Spleen (tissue), 11 donors: ENCODE data around the gene MRPS21. TPM values are rescaled to one million over a fixed set of nuclear protein-coding genes. Genes with fewer than 3 reads are reported as not detected.

Experiments
- DNase-seq: peaks from one replicate; pipeline ENCODE4 v3.0.0-alpha.2; 2020
- H3K27ac ChIP-seq, 8 donors: fragments of 200-600 bp; sonication (generic) in 7 of 8; 1 replicate in 4 of 8; 2 replicates in 4 of 8; pipeline versions ENCODE4 v1.5.0 to v1.8.0; 2016 to 2021; ENCODE audit warnings: inconsistent platforms in 4 of 8, mild to moderate bottlenecking in 4 of 8, moderate library complexity in 1 of 8
- H3K27me3 ChIP-seq, 7 donors: fragments of 200-600 bp; sonication (generic) in 6 of 7; replicated peaks in 1 of 7; 1 replicate in 4 of 7; 2 replicates in 3 of 7; pipeline versions ENCODE4 v1.5.0 to v1.8.0; 2016 to 2021; ENCODE audit warnings: inconsistent platforms in 3 of 7, mild to moderate bottlenecking in 1 of 7
- H3K36me3 ChIP-seq, 6 donors: fragments of 200-600 bp; sonication (generic) in 5 of 6; 1 replicate in 4 of 6; 2 replicates in 2 of 6; pipeline versions ENCODE4 v1.5.0 to v1.8.0; 2016 to 2021; ENCODE audit warnings: inconsistent platforms in 2 of 6
- H3K4me1 ChIP-seq, 6 donors: fragments of 200-600 bp; sonication (generic) in 5 of 6; 1 replicate in 3 of 6; 2 replicates in 3 of 6; pipeline versions ENCODE4 v1.5.0 to v1.8.0; 2016 to 2021; ENCODE audit warnings: inconsistent platforms in 3 of 6
- H3K4me3 ChIP-seq, 8 donors: fragments of 200-600 bp; sonication (generic) in 7 of 8; 1 replicate in 4 of 8; 2 replicates in 4 of 8; pipeline versions ENCODE4 v1.5.0 to v1.8.0; 2016 to 2021; ENCODE audit warnings: inconsistent platforms in 4 of 8, mild to moderate bottlenecking in 4 of 8, moderate library complexity in 2 of 8
- H3K9me3 ChIP-seq, 8 donors: fragments of 200-600 bp; sonication (generic) in 7 of 8; 1 replicate in 4 of 8; 2 replicates in 4 of 8; pipeline versions ENCODE4 v1.5.0 to v1.8.0; 2016 to 2021; ENCODE audit warnings: inconsistent platforms in 4 of 8
- CTCF ChIP-seq, 11 experiments: fragments of 200-600 bp in 7 of 11; fragments of 450-650 bp in 4 of 11; sonication (generic) in 4 of 11; IDR thresholded peaks in 8 of 11; conservative IDR thresholded peaks in 3 of 11; 1 replicate in 7 of 11; 2 replicates in 4 of 11; pipeline versions ENCODE4 v1.4.0 to v1.8.0; 2016 to 2021; ENCODE audit warnings: antibody characterized with exemption in 11 of 11, inconsistent platforms in 4 of 11, mild to moderate bottlenecking in 1 of 11
- POLR2A ChIP-seq, 3 donors: fragments of 450-650 bp; IDR thresholded peaks; one replicate each; pipeline ENCODE4 v1.5.1; 2017; ENCODE audit warnings: antibody characterized with exemption in 3 of 3, mild to moderate bottlenecking in 1 of 3
- POLR2AphosphoS5 ChIP-seq, 3 donors: sonication (generic); formaldehyde crosslinking; IDR thresholded peaks; one replicate each; pipeline ENCODE4 v1.5.1; 2017; ENCODE audit warnings: antibody characterized with exemption in 3 of 3
- WGBS, 5 donors: extraction: QIAGEN DNeasy Blood & Tissue Kit in 3 of 5; methylation state at CpG; one replicate each; pipeline versions ENCODE4 v1.1.5 to v1.1.7; 2013 to 2018; 5-methylcytosine and 5-hydroxymethylcytosine counted together
- intact Hi-C: fragments of 100-400 bp; cut with DNase I; formaldehyde crosslinking; loops from one replicate; pipeline ENCODE4 v1.15.0; 2023; ENCODE audit warnings: low total_unique reads
- polyA plus RNA-seq, 3 donors: library from polyadenylated mRNA; stranded (reverse); fragments of 200-250 nt; gene quantifications; one replicate each; pipeline ENCODE4 v1.2.1, GENCODE V29; 2013
- total RNA-seq, 7 donors: library from RNA; depleted of rRNA in 3 of 7; stranded (reverse); fragments of >200 nt in 3 of 7; fragmentation: NEBNext Ultra II Directional in 4 of 7; extraction: Animal tissue kit (Norgen Biotek cat#: 25700) in 4 of 7; gene quantifications; one replicate each; pipeline versions ENCODE4 v1.1.0 to v1.2.1, GENCODE V29; 2016 to 2021
- donor health status: healthy with polysubstance abuse.
- donor health status: DM: no; HTN: no; CAD: no; lungs with moderate emphysema.
- donor health status: DM: no; HTN: no; CAD: no.
- donor health status: Bipolar disorder and iron deficiency.
- donor health status: healthy.
- donor health status: DM: no; HTN: no; CAD: no.
- donor health status: DM: yes; HTN: yes; CAD: no.

MRPS21 gene
- total and polyA plus RNA-seq, 10 donors: 39.3 to 116 (median 47.3) TPM

- intact Hi-C loops: no loop called here
- TF ChIP-seq POLR2AphosphoS5 (IDR thresholded peaks at IDR 0.05) (peak in 2 of 3 donors; percentile 39 to 60), CTCF (IDR thresholded peaks at IDR 0.05 in 8 of 11, conservative IDR thresholded peaks at IDR 0.05 in 3 of 11) (no peak), POLR2A (IDR thresholded peaks at IDR 0.05) (no peak)
- H3K9me3 ChIP-seq: no peaks in the 10 kb centered on the region
- H3K36me3 ChIP-seq: peaks cover 0 to 17% (median 0%) of the 10 kb centered on the region in 6 donors
- H3K27ac ChIP-seq: peak within 1 kb of the TSS; percentile 41 to 77 (median 70)
- peak; percentile 93 for DNase-seq
- H3K27me3 ChIP-seq: peaks cover 0 to 12% (median 0%) of the 10 kb centered on the region in 7 donors
- H3K4me3 ChIP-seq: peak within 1 kb of the TSS; percentile 32 to 77 (median 54)
- 1 to 2% (median 2%) methylated on average over 46 of the region's 46 CpGs for WGBS, 5 donors
- H3K4me1 ChIP-seq: peaks cover 4 to 30% (median 24%) of the 10 kb centered on the region in 6 donors
These were observed 11.7 kb upstream of the MRPS21 start, which contains the start of gene CIART for GRCh38 chr1:150281758-150282557. Gene CIART, plus strand, starts transcription at chr1:150282554. Its CDS starts 714 bp downstream, at chr1:150283268.

DNA sequence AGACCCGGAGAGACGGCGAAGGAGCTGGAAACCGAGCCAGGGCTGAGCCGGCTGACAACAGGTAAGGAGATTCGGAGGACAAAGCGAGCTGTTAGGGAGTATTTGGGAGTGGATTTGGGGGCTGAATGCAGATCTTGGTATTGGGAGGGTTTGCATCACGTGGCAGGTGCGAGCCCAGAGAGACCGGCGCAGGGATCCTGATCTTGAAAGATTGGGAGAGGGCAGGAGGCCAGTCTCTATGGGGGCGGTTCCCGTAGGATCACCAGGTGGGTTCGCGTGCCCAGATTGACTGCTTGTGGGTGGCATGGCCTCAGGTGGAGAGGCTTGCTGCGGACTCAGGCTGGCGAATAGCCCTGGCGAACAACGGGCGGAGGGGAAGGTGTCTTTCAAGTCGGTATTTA is 11.1 kb upstream of the MRPS21 start:
- Histone ChIP-seq H3K27me3 (peaks cover 0 to 12% (median 0%) of the 10 kb centered on the region in 7 donors), H3K4me1 (peaks cover 4 to 30% (median 24%) of the 10 kb centered on the region in 6 donors), H3K4me3 (peak overlapping the region; percentile 10 to 77 (median 54)), H3K9me3 (no peaks in the 10 kb centered on the region), H3K27ac (peak overlapping the region in 5 of 8 donors; percentile 44 to 77 (median 69)), H3K36me3 (peaks cover 0 to 11% (median 0%) of the 10 kb centered on the region in 6 donors)
- no peak for TF ChIP-seq POLR2AphosphoS5 (IDR thresholded peaks at IDR 0.05)
- intact Hi-C loops: no loop called here
- 10 to 22% (median 19%) methylated on average over 21 of the region's 21 CpGs for WGBS, 5 donors
- peak; percentile 77 for DNase-seq

GRCh38 chr1:150283260-150283659 is 10.4 kb upstream of the MRPS21 start:
- Histone ChIP-seq H3K4me1 (peaks cover 4 to 30% (median 24%) of the 10 kb centered on the region in 6 donors), H3K27ac (peak overlapping the region in 2 of 8 donors; percentile 69 to 71), H3K4me3 (peak overlapping the region in 1 of 8 donors; percentile 77), H3K27me3 (peaks cover 0 to 12% (median 0%) of the 10 kb centered on the region in 7 donors), H3K36me3 (peaks cover 0 to 8% (median 0%) of the 10 kb centered on the region in 6 donors), H3K9me3 (no peaks in the 10 kb centered on the region)
- intact Hi-C loops: no loop called here
- 90 to 94% (median 92%) methylated on average over 12 of the region's 12 CpGs for WGBS, 5 donors
- TF ChIP-seq POLR2AphosphoS5 (IDR thresholded peaks at IDR 0.05): no peak
- TF ChIP-seq CTCF (IDR thresholded peaks at IDR 0.05 in 8 of 11, conservative IDR thresholded peaks at IDR 0.05 in 3 of 11): no peak
- TF ChIP-seq POLR2A (IDR thresholded peaks at IDR 0.05): no peak
- no peak for DNase-seq

GRCh38 chr1:150288382-150288781 is 5.3 kb upstream of the MRPS21 start:
- Histone ChIP-seq H3K27ac (no peak overlapping the region), H3K9me3 (no peaks in the 10 kb centered on the region), H3K4me1 (peaks cover 3 to 10% (median 9%) of the 10 kb centered on the region in 6 donors), H3K4me3 (no peak overlapping the region), H3K36me3 (peaks cover 0 to 6% (median 0%) of the 10 kb centered on the region in 6 donors), H3K27me3 (no peaks in the 10 kb centered on the region)
- WGBS, 5 donors: 87 to 94% (median 89%) methylated on average over 1 of the region's 1 CpG
- intact Hi-C loops: no loop called here
- TF ChIP-seq POLR2A (IDR thresholded peaks at IDR 0.05) (no peak), POLR2AphosphoS5 (IDR thresholded peaks at IDR 0.05) (no peak), CTCF (IDR thresholded peaks at IDR 0.05 in 8 of 11, conservative IDR thresholded peaks at IDR 0.05 in 3 of 11) (no peak)
- DNase-seq: no peak
